ENCODE data around the gene ENTREP1. TPM values are rescaled to one million over a fixed set of nuclear protein-coding genes. Genes with fewer than 3 reads are reported as not detected.

The ENTREP1 gene
- total RNA-seq, 1 donor from 2014 or later = 3.1 TPM

- Histone ChIP-seq H3K36me3 (ENCODE audit: control insufficient read depth, insufficient read depth, low read length) (no peaks in the 10 kb centered on the region), H3K27me3 (ENCODE audit: control insufficient read depth, insufficient read depth, low read length) (no peaks in the 10 kb centered on the region), H3K4me3 (ENCODE audit: low read depth, low read length) (no peak overlapping the region)
- DNase-seq (ENCODE audit: low read depth) = no peak
- no peak for TF ChIP-seq CTCF (IDR thresholded peaks at IDR 0.05; ENCODE audit: insufficient read depth, low read length, poor library complexity, severe bottlenecking)
Measured at GRCh38 chr9:69357821-69358220, 32.8 kb downstream of the ENTREP1 start.

- Histone ChIP-seq H3K27me3 (ENCODE audit: control insufficient read depth, insufficient read depth, low read length) (no peaks in the 10 kb centered on the region), H3K36me3 (ENCODE audit: control insufficient read depth, insufficient read depth, low read length) (no peaks in the 10 kb centered on the region), H3K4me3 (ENCODE audit: low read depth, low read length) (no peak overlapping the region)
- DNase-seq (ENCODE audit: low read depth) = no peak
- no peak for TF ChIP-seq CTCF (IDR thresholded peaks at IDR 0.05; ENCODE audit: insufficient read depth, low read length, poor library complexity, severe bottlenecking)
Measured at GRCh38 chr9:69363191-69363590, 38.2 kb downstream of the ENTREP1 start.

GRCh38 chr9:69364510-69365150 lies 39.6 kb downstream of the ENTREP1 start:
- DNase-seq (ENCODE audit: low read depth) = no peak
- H3K27me3 ChIP-seq (ENCODE audit: control insufficient read depth, insufficient read depth, low read length) = no peaks in the 10 kb centered on the region
- no peaks in the 10 kb centered on the region for H3K36me3 ChIP-seq (ENCODE audit: control insufficient read depth, insufficient read depth, low read length)
- H3K4me3 ChIP-seq (ENCODE audit: low read depth, low read length) = no peak overlapping the region
- no peak for TF ChIP-seq CTCF (IDR thresholded peaks at IDR 0.05; ENCODE audit: insufficient read depth, low read length, poor library complexity, severe bottlenecking)

- H3K27me3 ChIP-seq (ENCODE audit: control insufficient read depth, insufficient read depth, low read length) = no peaks in the 10 kb centered on the region
- TF ChIP-seq CTCF (IDR thresholded peaks at IDR 0.05; ENCODE audit: insufficient read depth, low read length, poor library complexity, severe bottlenecking) = no peak
- DNase-seq (ENCODE audit: low read depth) = peak; percentile 65
- no peak overlapping the region for H3K4me3 ChIP-seq (ENCODE audit: low read depth, low read length)
- no peaks in the 10 kb centered on the region for H3K36me3 ChIP-seq (ENCODE audit: control insufficient read depth, insufficient read depth, low read length)
Measured at GRCh38 chr9:69370430-69370829, 45.4 kb downstream of the ENTREP1 start.

GRCh38 chr9:69371001-69371400 lies 46.0 kb downstream of the ENTREP1 start:
- Histone ChIP-seq H3K27me3 (ENCODE audit: control insufficient read depth, insufficient read depth, low read length) (no peaks in the 10 kb centered on the region), H3K36me3 (ENCODE audit: control insufficient read depth, insufficient read depth, low read length) (no peaks in the 10 kb centered on the region), H3K4me3 (ENCODE audit: low read depth, low read length) (no peak overlapping the region)
- no peak for TF ChIP-seq CTCF (IDR thresholded peaks at IDR 0.05; ENCODE audit: insufficient read depth, low read length, poor library complexity, severe bottlenecking)
- DNase-seq (ENCODE audit: low read depth) = no peak

- peak; percentile 69 for DNase-seq (ENCODE audit: low read depth)
- H3K36me3 ChIP-seq (ENCODE audit: control insufficient read depth, insufficient read depth, low read length) = no peaks in the 10 kb centered on the region
Measured at GRCh38 chr9:69376651-69377050, 51.6 kb downstream of the ENTREP1 start.

More at GRCh38 chr9:69376651-69377050, 51.6 kb downstream of the ENTREP1 start:
- H3K4me3 ChIP-seq (ENCODE audit: low read depth, low read length) = no peak overlapping the region
- no peak for TF ChIP-seq CTCF (IDR thresholded peaks at IDR 0.05; ENCODE audit: insufficient read depth, low read length, poor library complexity, severe bottlenecking)
- no peaks in the 10 kb centered on the region for H3K27me3 ChIP-seq (ENCODE audit: control insufficient read depth, insufficient read depth, low read length)

All from kidney epithelial cell (primary cell).